ACC112 (cell line): ENCODE results near the gene IRGC.

Experiments
- H2AFZ ChIP-seq: fragments of 200-600 bp; sonication (generic); one replicate; pipeline ENCODE4 v1.6.0; 2017; ENCODE audit warnings: antibody characterized with exemption, low read length; ENCODE audit not compliant: unreplicated experiment
- H3K27ac ChIP-seq: fragments of 200-600 bp; sonication (generic); 2 replicates; pipeline ENCODE4 v1.5.1; 2014; ENCODE audit warnings: low read depth, mild to moderate bottlenecking, antibody characterized with exemption, low read length, moderate library complexity
- H3K27me3 ChIP-seq: fragments of 200-600 bp; sonication (generic); 2 replicates; pipeline ENCODE4 v1.6.1; 2014; ENCODE audit warnings: mild to moderate bottlenecking, antibody characterized with exemption, low read length, moderate library complexity, mixed read lengths; ENCODE audit not compliant: insufficient read depth
- H3K36me3 ChIP-seq: fragments of 200-600 bp; sonication (generic); 2 replicates; pipeline ENCODE4 v1.6.1; 2016; ENCODE audit warnings: mild to moderate bottlenecking, antibody characterized with exemption, low read length, moderate library complexity, mixed read lengths; ENCODE audit not compliant: insufficient read depth
- H3K4me1 ChIP-seq: fragments of 200-600 bp; sonication (generic); one replicate; pipeline ENCODE4 v1.6.1; 2016; ENCODE audit warnings: low read length, mixed read lengths; ENCODE audit not compliant: insufficient read depth, unreplicated experiment, control insufficient read depth
- H3K4me3 ChIP-seq: fragments of 200-600 bp; sonication (generic); 2 replicates; pipeline ENCODE4 v1.5.1; 2014; ENCODE audit warnings: mild to moderate bottlenecking, low read depth, low read length
- H3K79me2 ChIP-seq: fragments of 200-600 bp; sonication (generic); one replicate; pipeline ENCODE4 v1.6.0; 2016; ENCODE audit warnings: low read length; ENCODE audit not compliant: control insufficient read depth, unreplicated experiment, insufficient read depth

Gene IRGC

DNA sequence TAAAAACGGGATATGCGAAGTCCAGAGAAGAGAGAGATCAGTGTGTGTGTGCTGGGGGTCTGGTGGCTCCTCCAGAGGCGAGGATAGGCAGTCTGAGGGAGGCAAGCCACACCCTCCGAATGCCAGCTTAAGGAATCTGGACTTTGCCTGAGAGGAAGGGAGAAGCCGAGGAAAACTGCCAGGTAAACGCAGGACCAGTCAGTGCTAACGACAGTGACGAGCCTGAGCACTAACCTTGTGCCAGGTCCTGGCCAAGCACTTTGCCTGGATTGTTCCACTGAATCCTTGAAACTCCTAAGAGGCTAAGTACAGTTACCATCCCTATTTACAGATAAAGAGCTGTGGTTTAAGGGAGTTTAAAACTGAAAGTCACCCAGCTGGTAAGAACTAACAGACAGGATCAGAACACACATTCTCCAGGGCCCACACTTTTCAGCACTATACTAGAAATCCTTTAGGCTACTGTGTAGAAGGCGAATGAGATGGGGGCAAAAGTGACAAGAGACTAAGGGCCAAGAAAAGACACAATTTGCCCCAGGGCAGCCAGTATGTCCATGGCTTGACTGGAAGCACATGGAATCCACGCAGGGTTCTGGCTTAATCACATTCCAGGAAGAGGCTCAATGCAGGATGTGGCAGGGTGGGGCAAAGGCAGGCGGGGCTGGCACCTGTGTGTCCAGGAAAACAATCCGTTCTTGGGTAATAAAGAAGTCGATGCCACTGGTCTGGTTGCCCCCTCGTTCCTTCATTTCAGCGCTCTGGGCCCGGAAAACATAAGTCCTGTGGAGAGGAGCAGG is 23.8 kb downstream of the IRGC start:
- H3K27me3 ChIP-seq: no peaks in the 10 kb centered on the region
- peaks cover 11% of the 10 kb centered on the region for H3K4me1 ChIP-seq
- H3K79me2 ChIP-seq: no peaks in the 10 kb centered on the region
- no peak overlapping the region for H3K4me3 ChIP-seq
- H3K36me3 ChIP-seq: peaks cover 7% of the 10 kb centered on the region
- no peak overlapping the region for H2AFZ ChIP-seq
- H3K27ac ChIP-seq: no peak overlapping the region

DNA sequence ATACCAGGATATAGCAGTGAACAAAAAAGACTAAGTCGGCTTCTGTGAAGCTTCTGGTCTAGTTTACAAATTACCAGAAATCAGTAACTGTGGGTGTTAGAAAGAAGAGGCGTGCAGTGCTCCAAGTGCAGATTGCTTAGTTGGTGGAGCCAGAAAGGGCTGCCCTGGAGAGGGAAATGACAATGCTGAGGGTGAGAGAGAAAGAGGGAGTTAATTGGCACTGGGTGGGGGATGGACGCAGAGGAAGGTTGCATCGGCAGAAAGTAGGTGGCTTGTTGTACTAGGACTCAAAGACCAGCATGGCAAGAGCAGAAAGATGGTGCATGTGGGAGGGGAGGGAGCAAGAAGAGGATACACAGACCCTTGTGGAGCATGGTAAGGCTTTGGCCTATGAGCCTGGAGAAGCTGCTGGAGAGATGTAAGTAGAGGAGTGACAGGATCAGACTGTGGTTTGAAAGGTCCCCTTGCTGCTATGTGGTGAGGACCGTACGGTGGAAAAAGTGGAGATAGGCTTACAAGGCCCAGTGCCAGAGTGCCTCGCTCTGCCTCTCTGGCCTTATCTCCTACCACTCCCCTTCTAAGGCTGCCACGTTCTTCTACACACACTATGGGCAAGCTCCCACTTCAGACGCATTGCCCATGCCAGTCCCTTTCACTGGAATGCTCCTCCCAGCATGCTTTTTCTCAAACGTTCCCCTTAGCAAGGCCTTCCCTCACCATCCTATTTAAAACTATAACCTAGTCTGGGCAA is 25.4 kb downstream of the IRGC start:
- no peak overlapping the region for H3K4me3 ChIP-seq
- H3K36me3 ChIP-seq: peaks cover 7% of the 10 kb centered on the region
- no peaks in the 10 kb centered on the region for H3K79me2 ChIP-seq
- H2AFZ ChIP-seq: no peak overlapping the region
- H3K4me1 ChIP-seq: peaks cover 11% of the 10 kb centered on the region
- H3K27me3 ChIP-seq: no peaks in the 10 kb centered on the region
- no peak overlapping the region for H3K27ac ChIP-seq

DNA sequence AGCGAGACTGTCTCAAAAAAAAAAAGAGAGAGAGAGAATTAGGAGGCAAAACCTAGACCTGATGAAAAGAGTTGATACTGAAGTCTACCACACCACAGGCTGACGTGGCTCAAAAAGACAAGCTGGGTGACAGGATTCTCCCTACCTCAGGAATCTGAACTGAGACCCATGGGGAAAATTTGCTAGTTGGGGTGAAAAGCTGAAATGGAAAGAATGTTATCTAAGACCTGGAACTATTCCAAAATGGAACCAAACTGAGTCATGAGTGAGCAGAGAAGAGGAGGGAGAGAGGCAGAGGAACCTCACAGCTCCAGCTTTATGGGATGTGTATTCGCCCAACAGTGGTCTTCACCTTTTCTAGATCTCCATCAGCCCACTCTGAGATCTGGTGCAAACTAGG is 27.2 kb downstream of the IRGC start:
- H3K79me2 ChIP-seq: no peaks in the 10 kb centered on the region
- peaks cover 7% of the 10 kb centered on the region for H3K36me3 ChIP-seq
- H3K27ac ChIP-seq: no peak overlapping the region
- H3K27me3 ChIP-seq: no peaks in the 10 kb centered on the region
- H3K4me3 ChIP-seq: no peak overlapping the region
- peaks cover 11% of the 10 kb centered on the region for H3K4me1 ChIP-seq
- no peak overlapping the region for H2AFZ ChIP-seq

DNA sequence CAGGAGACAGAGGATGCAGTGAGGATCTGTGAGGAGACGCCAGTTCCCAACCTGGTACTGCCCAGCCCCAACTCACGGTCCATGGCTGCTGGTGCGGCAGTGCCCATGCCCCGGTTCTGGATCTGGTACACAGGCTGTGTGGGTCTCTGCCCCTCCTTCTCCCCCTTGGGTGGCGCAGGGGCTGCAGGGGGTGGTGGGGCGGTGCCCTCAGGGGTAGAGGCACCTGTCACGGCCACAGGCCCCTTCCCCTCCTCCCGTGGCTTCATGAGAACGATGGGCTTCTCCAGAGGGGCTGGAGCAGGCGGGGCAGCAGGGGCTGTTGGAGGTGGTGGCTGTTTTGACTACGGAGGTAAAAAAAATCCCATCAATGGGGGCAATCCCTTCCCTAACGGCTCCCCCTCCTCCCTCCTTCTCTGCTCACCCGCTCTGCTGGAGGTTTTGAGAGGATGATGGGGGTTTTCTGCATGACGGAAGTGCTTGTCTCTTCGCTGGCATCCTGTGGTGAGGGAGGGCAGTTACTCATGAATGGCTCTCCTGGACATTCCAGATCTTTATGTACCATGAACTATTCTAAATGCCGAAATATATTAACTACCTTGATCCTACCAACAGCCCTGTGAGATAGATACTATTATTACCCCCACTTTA is 31.8 kb downstream of the IRGC start:
- H2AFZ ChIP-seq: no peak overlapping the region
- H3K27ac ChIP-seq: no peak overlapping the region
- peaks cover 18% of the 10 kb centered on the region for H3K4me1 ChIP-seq
- no peak overlapping the region for H3K4me3 ChIP-seq
- peaks cover 18% of the 10 kb centered on the region for H3K79me2 ChIP-seq
- no peaks in the 10 kb centered on the region; the same call in 1 of the 2 replicates for H3K36me3 ChIP-seq
- H3K27me3 ChIP-seq: no peaks in the 10 kb centered on the region

DNA sequence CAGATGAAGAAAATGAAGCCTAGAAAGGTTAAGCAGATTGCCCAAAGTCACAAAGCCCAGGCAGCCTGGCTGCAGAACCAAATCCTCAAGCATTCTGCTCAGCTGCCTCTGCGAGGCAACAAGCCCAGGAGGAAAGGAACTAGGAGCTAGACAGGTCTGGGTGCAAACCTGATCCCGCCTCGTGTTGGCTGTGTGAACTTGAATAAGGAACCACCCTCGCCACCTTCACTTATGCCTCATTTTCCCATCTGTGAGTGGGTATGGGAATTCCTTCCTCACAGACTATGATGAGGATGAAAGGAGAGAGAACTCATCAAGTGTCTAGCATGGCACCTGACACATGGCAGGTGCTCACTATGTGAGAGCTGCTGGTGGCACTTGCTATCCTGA is 32.3 kb downstream of the IRGC start:
- H3K27me3 ChIP-seq: no peaks in the 10 kb centered on the region
- no peaks in the 10 kb centered on the region for H3K36me3 ChIP-seq
- no peak overlapping the region for H2AFZ ChIP-seq
- H3K27ac ChIP-seq: no peak overlapping the region
- H3K4me3 ChIP-seq: no peak overlapping the region
- H3K4me1 ChIP-seq: peaks cover 21% of the 10 kb centered on the region
- peaks cover 21% of the 10 kb centered on the region for H3K79me2 ChIP-seq

DNA sequence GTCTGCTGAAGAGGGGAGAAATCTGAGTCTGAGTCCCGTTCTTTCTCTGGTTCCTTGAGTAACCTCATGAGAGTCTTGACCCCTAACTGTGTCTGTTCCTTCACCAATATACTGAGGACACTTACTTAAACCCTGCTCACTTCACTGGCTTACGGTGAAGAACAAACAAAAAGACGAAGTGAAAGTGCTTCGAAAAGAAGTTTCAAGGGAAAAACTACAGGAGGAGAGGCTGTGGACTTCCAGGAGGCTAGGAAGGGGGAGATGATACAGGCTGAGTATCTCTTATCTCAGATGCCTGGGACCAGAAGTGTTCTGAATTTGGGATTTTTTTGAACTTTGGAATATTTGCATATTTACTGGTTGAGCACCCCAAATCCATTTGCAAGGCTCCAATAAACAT is 32.8 kb downstream of the IRGC start:
- Histone ChIP-seq H3K4me1 (peaks cover 19% of the 10 kb centered on the region), H3K36me3 (no peaks in the 10 kb centered on the region), H3K27ac (no peak overlapping the region), H3K79me2 (peaks cover 25% of the 10 kb centered on the region), H3K4me3 (no peak overlapping the region), H3K27me3 (no peaks in the 10 kb centered on the region), H2AFZ (no peak overlapping the region)

DNA sequence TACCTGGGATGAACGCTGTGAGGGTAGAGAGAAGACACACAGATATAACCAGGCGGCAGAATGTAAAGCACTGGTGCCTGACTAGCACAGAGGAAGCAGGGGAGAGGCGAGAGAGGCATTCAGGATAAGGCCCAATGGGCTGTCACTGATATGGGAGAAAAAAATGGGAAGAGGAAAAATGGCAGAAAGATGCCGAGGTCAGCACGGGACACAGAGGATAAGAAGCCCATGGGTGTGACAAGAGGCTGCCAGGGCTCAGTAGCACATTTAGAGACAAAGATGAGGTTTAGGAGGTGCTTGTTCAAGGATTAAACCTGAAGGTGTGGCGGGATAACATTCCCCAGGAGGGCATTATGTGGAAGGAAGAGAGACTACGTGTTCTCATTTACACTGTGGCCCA is 33.3 kb downstream of the IRGC start:
- H3K4me3 ChIP-seq: no peak overlapping the region
- peaks cover 26% of the 10 kb centered on the region for H3K79me2 ChIP-seq
- no peaks in the 10 kb centered on the region for H3K36me3 ChIP-seq
- H3K4me1 ChIP-seq: peaks cover 19% of the 10 kb centered on the region
- H2AFZ ChIP-seq: no peak overlapping the region
- no peaks in the 10 kb centered on the region for H3K27me3 ChIP-seq
- no peak overlapping the region for H3K27ac ChIP-seq

DNA sequence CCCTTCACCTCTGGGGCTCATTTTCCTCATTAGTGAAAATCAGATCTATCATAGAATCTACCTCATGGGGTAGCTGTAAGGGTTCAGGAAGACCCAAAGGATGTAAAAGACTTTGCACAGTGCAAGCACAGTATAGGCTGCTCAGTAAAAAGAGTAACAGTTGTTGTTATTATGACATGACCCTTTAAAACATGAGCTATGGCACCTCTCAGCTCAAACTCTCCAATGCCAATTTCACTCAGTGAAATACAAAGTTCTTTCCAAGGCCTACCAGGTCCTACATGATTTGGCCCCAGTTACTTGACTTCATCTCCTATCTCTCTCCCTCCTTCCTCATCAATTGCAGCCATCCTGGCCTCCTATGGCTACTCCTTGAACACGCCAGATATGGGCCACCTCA is 34.0 kb downstream of the IRGC start:
- Histone ChIP-seq H3K27ac (no peak overlapping the region), H3K27me3 (no peaks in the 10 kb centered on the region), H3K36me3 (no peaks in the 10 kb centered on the region), H3K4me3 (no peak overlapping the region), H3K79me2 (peaks cover 26% of the 10 kb centered on the region), H3K4me1 (peaks cover 19% of the 10 kb centered on the region), H2AFZ (no peak overlapping the region)

DNA sequence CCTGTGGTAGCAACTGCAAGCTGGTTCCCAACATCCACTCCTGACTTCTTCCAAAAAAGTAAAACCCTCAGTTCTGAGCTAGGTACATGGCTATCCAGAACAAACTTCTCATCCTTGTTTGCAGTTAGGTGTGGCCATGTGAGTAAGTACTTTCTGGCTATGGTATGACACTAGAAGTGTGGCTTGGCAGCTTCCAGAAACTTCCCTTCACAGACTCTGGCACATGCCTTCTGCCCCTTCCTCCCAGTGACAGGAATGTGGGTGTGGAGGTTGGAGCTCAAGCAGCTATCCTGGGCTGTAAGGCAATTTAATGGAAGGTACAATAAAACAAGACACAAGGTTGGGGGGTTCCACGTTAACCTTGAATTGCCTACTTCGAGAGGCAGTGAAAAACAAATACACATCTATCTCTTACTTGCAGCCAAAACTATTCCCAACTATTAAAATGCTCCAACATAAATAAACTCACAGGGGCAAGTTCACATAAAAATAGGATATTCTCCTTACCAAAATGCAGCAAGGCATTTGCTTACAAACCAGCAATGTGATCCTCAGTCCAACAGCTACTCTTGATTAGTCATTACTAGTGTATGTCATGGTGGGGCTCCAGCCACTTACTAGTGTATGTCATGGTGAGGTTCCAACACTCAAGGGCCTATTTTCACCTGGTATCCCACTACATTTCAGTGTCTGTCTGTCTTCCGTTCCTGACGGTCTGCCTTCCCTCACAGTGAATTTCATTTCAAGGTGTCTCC is 35.8 kb downstream of the IRGC start:
- no peak overlapping the region for H2AFZ ChIP-seq
- no peak overlapping the region for H3K27ac ChIP-seq
- H3K27me3 ChIP-seq: no peaks in the 10 kb centered on the region
- peaks cover 26% of the 10 kb centered on the region for H3K79me2 ChIP-seq
- H3K36me3 ChIP-seq: no peaks in the 10 kb centered on the region
- H3K4me1 ChIP-seq: peaks cover 27% of the 10 kb centered on the region
- H3K4me3 ChIP-seq: no peak overlapping the region

DNA sequence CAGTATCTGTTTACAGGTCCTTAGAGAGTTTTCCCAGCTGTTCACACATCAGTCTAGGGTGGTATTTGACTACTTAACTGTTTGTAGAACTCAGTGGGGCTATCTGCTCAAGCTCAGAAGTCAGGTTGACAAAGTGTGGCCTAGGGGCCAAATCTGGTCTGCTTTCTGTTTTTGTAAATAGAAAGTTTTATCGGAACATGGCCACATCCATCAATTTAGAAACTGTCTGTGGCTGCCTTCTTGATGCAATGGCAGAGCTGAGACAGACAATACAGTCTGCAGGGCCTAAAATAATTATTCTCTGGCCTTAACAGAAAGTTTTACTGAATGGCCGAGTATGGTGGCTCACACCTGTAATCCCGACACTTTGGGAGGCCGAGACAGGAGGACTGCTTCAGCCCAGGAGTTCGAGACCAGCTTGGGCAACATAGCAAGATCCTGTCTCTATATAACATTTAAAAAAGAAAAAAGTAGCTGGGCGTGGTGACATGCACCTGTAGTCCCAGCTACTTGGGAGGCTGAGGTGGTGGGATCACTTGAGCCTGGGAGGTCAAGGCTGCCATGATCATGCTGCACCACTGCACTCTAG is 36.5 kb downstream of the IRGC start:
- H3K4me3 ChIP-seq: no peak overlapping the region
- peaks cover 26% of the 10 kb centered on the region for H3K79me2 ChIP-seq

More for the DNA sequence above, 36.5 kb downstream of the IRGC start:
- Histone ChIP-seq H3K27me3 (no peaks in the 10 kb centered on the region), H3K4me1 (peaks cover 29% of the 10 kb centered on the region), H2AFZ (no peak overlapping the region), H3K27ac (no peak overlapping the region), H3K36me3 (no peaks in the 10 kb centered on the region)
